GM18526 (cell line): Measurements from ENCODE around the gene SDHA.

Experiments
- POLR2A ChIP-seq: IDR thresholded peaks from 3 replicates; pipeline ENCODE4 v1.6.1; 2011; ENCODE audit not compliant: insufficient read length; ENCODE audit errors: extremely low read depth

SDHA gene

GRCh38 chr5:180286-180918 is 37.7 kb upstream of the SDHA start:
- no peak for TF ChIP-seq POLR2A

- TF ChIP-seq POLR2A, result no peak
Observed at GRCh38 chr5:181160-181559, 37.0 kb upstream of the SDHA start.

- TF ChIP-seq POLR2A, result no peak
Observed at GRCh38 chr5:181566-181965, 36.6 kb upstream of the SDHA start.

- TF ChIP-seq POLR2A, result no peak
Observed at GRCh38 chr5:182126-182525, 36.0 kb upstream of the SDHA start.

GRCh38 chr5:184471-184870 is 33.6 kb upstream of the SDHA start:
- TF ChIP-seq POLR2A, result no peak

- no peak for TF ChIP-seq POLR2A
Observed at GRCh38 chr5:185095-186070, 32.7 kb upstream of the SDHA start.

GRCh38 chr5:186091-187041 is 31.8 kb upstream of the SDHA start:
- no peak for TF ChIP-seq POLR2A

- no peak for TF ChIP-seq POLR2A
Observed at GRCh38 chr5:187042-187431, 31.1 kb upstream of the SDHA start.

- no peak for TF ChIP-seq POLR2A
Observed at GRCh38 chr5:187617-188451, 30.3 kb upstream of the SDHA start.

GRCh38 chr5:188488-189481 is 29.3 kb upstream of the SDHA start:
- TF ChIP-seq POLR2A, result no peak

- TF ChIP-seq POLR2A, result no peak
Observed at GRCh38 chr5:189486-189885, 28.6 kb upstream of the SDHA start.

GRCh38 chr5:189976-190365 is 28.1 kb upstream of the SDHA start:
- no peak for TF ChIP-seq POLR2A

GRCh38 chr5:190366-191035 is 27.6 kb upstream of the SDHA start:
- no peak for TF ChIP-seq POLR2A
